K562 (cell line): ENCODE data around the gene RNLS. TPM values are rescaled to one million over a fixed set of nuclear protein-coding genes. Genes with fewer than 3 reads are reported as not detected.

Experiments
- ATAC-seq: fragments of 200-7000 bp; cut with Tn5 transposase; 3 replicates; pipeline ENCODE4 v1.9.1; 2020; ENCODE audit warnings: moderate library complexity
- BruUV-seq: library from RNA; stranded (reverse); fragments of 400-500 nt; replicated peaks from 2 replicates; lab custom pipeline; 2021; lab: Mats Ljungman, UMichigan
- CTCF ChIA-PET: fragments of 300-600 bp; formaldehyde crosslinking; extraction: SDS; loops from one replicate; lab custom pipeline; 2021; ENCODE audit warnings: low intra/inter-chr PET ratio; lab: Yijun Ruan, JAX
- POLR2A ChIA-PET: fragments of 300-600, 350-650 bp; sonication (Branson Sonifier 250); formaldehyde crosslinking; extraction: SDS; loops from one replicate; lab custom pipeline; 2021; ENCODE audit warnings: antibody characterized with exemption, inconsistent platforms; lab: Yijun Ruan, JAX
- DNase-seq, 4 experiments: peaks; one replicate each; pipeline versions ENCODE4 v3.0.0 to v3.0.0-alpha.2; 2011 to 2018; ENCODE audit warnings: low spot score in 3 of 4, mixed read lengths in 3 of 4; ENCODE audit errors: extremely low read depth in 1 of 4
- FAIRE-seq: peaks from 2 replicates; lab custom pipeline; 2011; peaks lifted over from hg19 to GRCh38; lab: Jason Lieb, UNC
- H2AFZ ChIP-seq: 2 replicates; pipeline ENCODE4 v1.6.0; 2011; ENCODE audit warnings: low read depth, low read length, control low read depth, inconsistent platforms
- H3K27ac ChIP-seq: fragments of 200-600 bp; 3 replicates; pipeline ENCODE4 v1.8.0; 2011; ENCODE audit warnings: low read depth, mild to moderate bottlenecking, control low read depth, inconsistent platforms, low read length, moderate library complexity, mixed read lengths; ENCODE audit errors: extremely low read depth
- H3K27me3 ChIP-seq, 2 experiments: fragments of 300-600 bp in 1 of 2; 2 replicates in 1 of 2; 3 replicates in 1 of 2; pipeline versions ENCODE4 v1.6.0 to v1.8.0; 2011; ENCODE audit warnings: inconsistent platforms in 2 of 2, low read length in 2 of 2, mild to moderate bottlenecking in 1 of 2, mixed read lengths in 1 of 2, moderate library complexity in 1 of 2; ENCODE audit not compliant: control insufficient read depth in 2 of 2, insufficient read depth in 2 of 2
- H3K36me3 ChIP-seq: fragments of 300-600 bp; 3 replicates; pipeline ENCODE4 v1.8.0; 2011; ENCODE audit warnings: mild to moderate bottlenecking, low read length, inconsistent platforms; ENCODE audit not compliant: control insufficient read depth, insufficient read depth
- H3K4me1 ChIP-seq, 2 experiments: fragments of 200-600 bp in 1 of 2; replicated peaks in 1 of 2; 2 replicates in 1 of 2; 3 replicates in 1 of 2; pipeline versions ENCODE4 v1.5.1 to v1.8.0; 2011; ENCODE audit warnings: inconsistent platforms in 2 of 2, low read length in 2 of 2, mild to moderate bottlenecking in 1 of 2, mixed read lengths in 1 of 2, moderate library complexity in 1 of 2; ENCODE audit not compliant: control insufficient read depth in 2 of 2, insufficient read depth in 2 of 2
- H3K4me2 ChIP-seq: 2 replicates; pipeline ENCODE4 v1.6.1; 2011; ENCODE audit warnings: low read length, control low read depth, inconsistent platforms, mixed read lengths; ENCODE audit not compliant: insufficient read depth
- H3K4me3 ChIP-seq: fragments of 200-600 bp; sonication (generic), shearing (Covaris generic); 2 replicates; pipeline ENCODE4 v1.5.1; 2016; ENCODE audit warnings: control low read depth, inconsistent platforms
- H3K79me2 ChIP-seq: fragments of 200-600 bp; 3 replicates; pipeline ENCODE4 v1.8.0; 2011; ENCODE audit warnings: low read length, inconsistent platforms; ENCODE audit not compliant: control insufficient read depth, insufficient read depth
- H3K9ac ChIP-seq, 2 experiments: 2 replicates each; pipeline versions ENCODE4 v1.6.0 to v1.6.1; 2011; ENCODE audit warnings: low read depth in 2 of 2, low read length in 2 of 2, control low read depth in 1 of 2, inconsistent platforms in 1 of 2, mild to moderate bottlenecking in 1 of 2, mixed read lengths in 1 of 2; ENCODE audit not compliant: insufficient read depth in 1 of 2
- H3K9me1 ChIP-seq: one replicate; pipeline ENCODE4 v1.6.0; 2011; ENCODE audit warnings: inconsistent platforms, mild to moderate bottlenecking, low read length, moderate library complexity; ENCODE audit not compliant: control insufficient read depth, insufficient read depth
- H3K9me3 ChIP-seq: replicated peaks from 2 replicates; pipeline ENCODE4 v1.5.1; 2011; ENCODE audit warnings: low read depth, low read length, inconsistent platforms; ENCODE audit not compliant: control insufficient read depth, insufficient read depth
- H4K20me1 ChIP-seq: replicated peaks from 2 replicates; pipeline ENCODE4 v1.6.1; 2011; ENCODE audit warnings: low read length, inconsistent platforms, mixed read lengths; ENCODE audit not compliant: control insufficient read depth, insufficient read depth
- HMG20B ChIP-seq: fragments of 250-450 bp; sonication (Bioruptor Pico); IDR thresholded peaks from 2 replicates; pipeline ENCODE4 v1.5.0; 2021; ENCODE audit warnings: mild to moderate bottlenecking
- ILF3 ChIP-seq: fragments of 450-650 bp; IDR thresholded peaks from 2 replicates; pipeline ENCODE4 v1.6.1; 2018; ENCODE audit warnings: antibody characterized with exemption, mild to moderate bottlenecking, moderate library complexity, borderline replicate concordance
- JUNB ChIP-seq: fragments of 450-650 bp; formaldehyde crosslinking; conservative IDR thresholded peaks from 2 replicates; pipeline ENCODE4 v1.4.0; 2020; ENCODE audit warnings: mild to moderate bottlenecking
- NR2F6 ChIP-seq: fragments of 450-650 bp; formaldehyde crosslinking; IDR thresholded peaks from 2 replicates; pipeline ENCODE4 v1.4.0; 2020; ENCODE audit warnings: mild to moderate bottlenecking
- PCBP1 ChIP-seq: fragments of 200-400 bp; formaldehyde crosslinking; IDR thresholded peaks from 2 replicates; pipeline ENCODE4 v1.6.1; 2018; ENCODE audit warnings: mild to moderate bottlenecking, low read depth, low read length; ENCODE audit not compliant: poor library complexity, severe bottlenecking
- SMAD4 ChIP-seq: fragments of 250-450 bp; sonication (Bioruptor Pico); conservative IDR thresholded peaks from 2 replicates; pipeline ENCODE4 v1.8.0; 2021; ENCODE audit warnings: inconsistent platforms, mild to moderate bottlenecking, moderate library complexity
- XRCC4 ChIP-seq: IDR thresholded peaks from one replicate; pipeline ENCODE4 v1.6.1; 2011; ENCODE audit not compliant: insufficient read depth, insufficient read length; ENCODE audit errors: extremely low read depth
- ZKSCAN3 ChIP-seq: fragments of 250-450 bp; sonication (Bioruptor Pico); IDR thresholded peaks from 2 replicates; pipeline ENCODE4 v1.4.0; 2020
- ZNF24 ChIP-seq: fragments of 450-650 bp; IDR thresholded peaks from 2 replicates; pipeline ENCODE4 v1.6.1; 2016
- ZNF644 ChIP-seq: fragments of 200-800 bp; sonication (Bioruptor generic); IDR thresholded peaks from 2 replicates; pipeline ENCODE4 v1.6.1; 2016; ENCODE audit warnings: low read depth, missing genetic modification characterization, missing compliant biosample characterization
- ZNF707 ChIP-seq: fragments of 250-450 bp; sonication (Bioruptor Pico); conservative IDR thresholded peaks from 2 replicates; pipeline ENCODE4 v1.8.0; 2022; ENCODE audit warnings: inconsistent platforms, mild to moderate bottlenecking, moderate library complexity
- ZNF778 ChIP-seq: fragments of 450-650 bp; formaldehyde crosslinking; IDR thresholded peaks from 2 replicates; pipeline ENCODE4 v1.4.0; 2020; ENCODE audit warnings: mild to moderate bottlenecking, moderate library complexity
- in situ Hi-C: fragments of 300-500 bp; cut with MboI; formaldehyde crosslinking; loops from 4 replicates; pipeline ENCODE4 v1.15.0; 2018; ENCODE audit warnings: inconsistent platforms, mixed read lengths
- intact Hi-C: fragments of 100-400 bp; cut with micrococcal nuclease; formaldehyde crosslinking; loops from 2 replicates; pipeline ENCODE4 v1.14.2; 2022
- polyA plus RNA-seq, 8 experiments: library from polyadenylated mRNA; depleted of rRNA in 4 of 8; stranded (reverse) in 5 of 8; unstranded in 3 of 8; fragments of >200 nt; fragmentation: Nextera tagmentation in 2 of 8; fragmentation: Illumina TruSeq in 1 of 8; extraction: Ambion mirVana in 2 of 8; extraction: Trizol in 1 of 8; gene quantifications; 2 replicates each; pipeline versions ENCODE4 v1.2.1 to v1.2.3, GENCODE V29; 2011 to 2014; ENCODE audit warnings: inconsistent platforms in 1 of 8, missing spikeins in 1 of 8
- total RNA-seq, 7 experiments: library from RNA; depleted of rRNA in 6 of 7; stranded (reverse); fragments of >200 nt in 6 of 7; fragmentation: Illumina TruSeq in 2 of 7; extraction: Trizol in 2 of 7; gene quantifications; 2 replicates each; pipeline versions ENCODE4 v1.2.1 to v1.2.3, GENCODE V29; 2011 to 2021; ENCODE audit warnings: low replicate concordance in 1 of 7
- TF ChIP-seq, protein P1 (sequence below): fragments of 250-450 bp; sonication (Bioruptor Pico); IDR thresholded peaks from 2 replicates; pipeline ENCODE4 v1.8.0; 2021; ENCODE audit warnings: moderate library complexity, mild to moderate bottlenecking, inconsistent platforms

Gene RNLS
- total and polyA plus RNA-seq, 9 of the 15 experiments (the other 6 are each of a cell fraction or from before 2014, with no cell fraction given) = 0.14 to 0.72 (median 0.41) TPM; not detected in 3

DNA sequence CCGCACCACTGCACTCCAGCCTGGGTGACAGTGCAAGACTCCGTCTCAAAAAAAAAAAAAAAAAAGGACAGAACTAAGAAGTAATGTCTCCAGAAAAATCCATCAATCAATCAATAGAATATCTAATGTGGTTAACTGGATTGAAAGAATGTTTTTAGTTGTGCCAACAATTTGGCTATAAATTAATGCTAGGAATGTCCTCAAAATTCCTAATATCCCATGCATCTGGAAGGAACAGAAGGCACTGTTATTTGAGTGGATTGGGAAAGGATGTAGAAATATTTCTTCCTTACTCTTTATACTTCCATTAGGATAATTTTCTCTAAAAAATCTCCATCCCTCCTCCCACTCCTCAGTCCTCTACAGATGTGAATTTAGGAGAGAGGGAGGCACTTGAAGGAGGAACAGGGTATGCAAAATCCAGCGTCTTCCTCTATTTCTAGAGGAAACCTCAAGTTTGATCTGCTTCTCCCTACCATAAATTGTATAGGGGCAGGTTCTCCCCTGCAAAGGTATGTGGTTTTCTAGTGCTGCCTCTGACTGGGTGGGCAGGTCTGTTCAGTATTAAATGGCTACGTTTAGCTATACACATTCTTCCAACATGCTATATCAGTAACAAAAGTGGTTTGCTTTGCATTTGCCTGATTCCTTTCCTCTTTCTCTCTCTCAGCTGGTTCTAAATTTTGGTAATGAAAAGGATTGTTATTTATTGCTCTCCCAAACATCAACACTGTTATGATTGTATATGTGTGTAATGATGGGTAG is 54.1 kb downstream of the RNLS start (continued):
- TF ChIP-seq ILF3 (no peak), HMG20B (CRISPR knock-in tag) (no peak)

DNA sequence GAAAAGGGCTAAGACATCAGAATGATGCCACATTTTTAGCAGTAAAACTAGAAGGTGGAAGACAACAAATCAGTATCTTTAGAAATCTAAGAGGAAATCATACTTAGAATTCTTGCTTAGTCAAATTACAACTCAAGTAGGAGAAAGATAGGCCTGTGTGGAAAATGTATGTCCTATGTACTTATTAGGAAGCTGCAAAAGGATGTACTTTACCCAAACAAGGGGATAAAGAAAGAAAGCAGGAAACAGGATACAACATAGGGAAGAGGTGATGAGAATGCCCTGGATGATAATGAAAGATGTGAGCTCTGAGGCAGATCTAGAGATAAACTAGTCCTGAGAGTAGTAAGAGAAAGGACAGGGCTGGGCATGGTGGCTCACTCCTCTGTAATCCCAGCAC is 54.9 kb downstream of the RNLS start:
- no peak for TF ChIP-seq ZNF644
- no peak for TF ChIP-seq PCBP1
- TF ChIP-seq SMAD4 = no peak
- TF ChIP-seq XRCC4 = no peak
- no peak for TF ChIP-seq ZKSCAN3
- TF ChIP-seq, protein P1, sequence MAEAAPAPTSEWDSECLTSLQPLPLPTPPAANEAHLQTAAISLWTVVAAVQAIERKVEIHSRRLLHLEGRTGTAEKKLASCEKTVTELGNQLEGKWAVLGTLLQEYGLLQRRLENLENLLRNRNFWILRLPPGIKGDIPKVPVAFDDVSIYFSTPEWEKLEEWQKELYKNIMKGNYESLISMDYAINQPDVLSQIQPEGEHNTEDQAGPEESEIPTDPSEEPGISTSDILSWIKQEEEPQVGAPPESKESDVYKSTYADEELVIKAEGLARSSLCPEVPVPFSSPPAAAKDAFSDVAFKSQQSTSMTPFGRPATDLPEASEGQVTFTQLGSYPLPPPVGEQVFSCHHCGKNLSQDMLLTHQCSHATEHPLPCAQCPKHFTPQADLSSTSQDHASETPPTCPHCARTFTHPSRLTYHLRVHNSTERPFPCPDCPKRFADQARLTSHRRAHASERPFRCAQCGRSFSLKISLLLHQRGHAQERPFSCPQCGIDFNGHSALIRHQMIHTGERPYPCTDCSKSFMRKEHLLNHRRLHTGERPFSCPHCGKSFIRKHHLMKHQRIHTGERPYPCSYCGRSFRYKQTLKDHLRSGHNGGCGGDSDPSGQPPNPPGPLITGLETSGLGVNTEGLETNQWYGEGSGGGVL (CRISPR knock-in tag) = no peak
- no peak for TF ChIP-seq ZNF778
- no peak for TF ChIP-seq ZNF24
- no peak for TF ChIP-seq NR2F6 (CRISPR knock-in tag)
- no peak for TF ChIP-seq ZNF707
- no peak for TF ChIP-seq JUNB (CRISPR knock-in tag)
- Histone ChIP-seq H3K9me1 (no peaks in the 10 kb centered on the region), H3K27me3 (no peaks in the 10 kb centered on the region), H4K20me1 (no peaks in the 10 kb centered on the region), H3K36me3 (no peaks in the 10 kb centered on the region), H3K4me3 (no peak overlapping the region), H3K9me3 (no peaks in the 10 kb centered on the region), H3K79me2 (no peaks in the 10 kb centered on the region), H3K9ac (no peak overlapping the region), H3K4me1 (no peaks in the 10 kb centered on the region), H3K4me2 (no peak overlapping the region), H2AFZ (no peak overlapping the region), H3K27ac (no peak overlapping the region)
- ATAC-seq = no peak
- in situ Hi-C loops (no loop called here), intact Hi-C loops (no loop called here)
- no peak for DNase-seq
- ChIA-PET CTCF (no interaction called here), POLR2A (no interaction called here)
- no TSS peak for BruUV-seq
- no peak for FAIRE-seq
